IMR-90 (cell line): ENCODE results near the gene NF1.

Source experiments
- BHLHE40 ChIP-seq: fragments of 150-350 bp; IDR thresholded peaks from 2 replicates; pipeline ENCODE4 v1.6.1; 2016; ENCODE audit warnings: mild to moderate bottlenecking, low read depth, low read length
- FOS ChIP-seq: fragments of 150-350 bp; IDR thresholded peaks from 2 replicates; pipeline ENCODE4 v1.6.1; 2016; ENCODE audit warnings: low read depth, low read length
- MAFK ChIP-seq: IDR thresholded peaks from 2 replicates; pipeline ENCODE4 v1.6.1; 2012; ENCODE audit warnings: low read depth, low read length, improper control_type of control experiment
- POLR2A ChIP-seq: IDR thresholded peaks from 2 replicates; pipeline ENCODE4 v1.6.1; 2012; ENCODE audit warnings: mild to moderate bottlenecking, low read depth, low read length
- RAD21 ChIP-seq: IDR thresholded peaks from 2 replicates; pipeline ENCODE4 v1.6.1; 2012; ENCODE audit warnings: low read length, improper control_type of control experiment
- RCOR1 ChIP-seq: IDR thresholded peaks from 2 replicates; pipeline ENCODE4 v1.6.1; 2012; ENCODE audit warnings: mild to moderate bottlenecking, low read length, improper control_type of control experiment; ENCODE audit not compliant: insufficient replicate concordance
- RFX5 ChIP-seq: IDR thresholded peaks from 2 replicates; pipeline ENCODE4 v1.8.0; 2012; ENCODE audit warnings: low read depth, mild to moderate bottlenecking, low read length, moderate library complexity
- SMC3 ChIP-seq: fragments of 150-350 bp; IDR thresholded peaks from 2 replicates; pipeline ENCODE4 v1.6.1; 2016; ENCODE audit warnings: low read depth, mild to moderate bottlenecking, antibody characterized with exemption, low read length, moderate library complexity
- USF2 ChIP-seq: fragments of 150-350 bp; IDR thresholded peaks from 2 replicates; pipeline ENCODE4 v1.6.1; 2017; ENCODE audit warnings: mild to moderate bottlenecking, antibody characterized with exemption, low read length, low read depth
- TF ChIP-seq, protein P1 (sequence below): conservative IDR thresholded peaks from 2 replicates; pipeline ENCODE4 v1.5.1; 2012; ENCODE audit warnings: mild to moderate bottlenecking, low read depth, low read length, improper control_type of control experiment

- TF ChIP-seq USF2 (no peak), BHLHE40 (no peak), RAD21 (no peak), FOS (no peak), RFX5 (no peak), MAFK (no peak), POLR2A (no peak), SMC3 (no peak), RCOR1 (no peak)
- TF ChIP-seq, protein P1, sequence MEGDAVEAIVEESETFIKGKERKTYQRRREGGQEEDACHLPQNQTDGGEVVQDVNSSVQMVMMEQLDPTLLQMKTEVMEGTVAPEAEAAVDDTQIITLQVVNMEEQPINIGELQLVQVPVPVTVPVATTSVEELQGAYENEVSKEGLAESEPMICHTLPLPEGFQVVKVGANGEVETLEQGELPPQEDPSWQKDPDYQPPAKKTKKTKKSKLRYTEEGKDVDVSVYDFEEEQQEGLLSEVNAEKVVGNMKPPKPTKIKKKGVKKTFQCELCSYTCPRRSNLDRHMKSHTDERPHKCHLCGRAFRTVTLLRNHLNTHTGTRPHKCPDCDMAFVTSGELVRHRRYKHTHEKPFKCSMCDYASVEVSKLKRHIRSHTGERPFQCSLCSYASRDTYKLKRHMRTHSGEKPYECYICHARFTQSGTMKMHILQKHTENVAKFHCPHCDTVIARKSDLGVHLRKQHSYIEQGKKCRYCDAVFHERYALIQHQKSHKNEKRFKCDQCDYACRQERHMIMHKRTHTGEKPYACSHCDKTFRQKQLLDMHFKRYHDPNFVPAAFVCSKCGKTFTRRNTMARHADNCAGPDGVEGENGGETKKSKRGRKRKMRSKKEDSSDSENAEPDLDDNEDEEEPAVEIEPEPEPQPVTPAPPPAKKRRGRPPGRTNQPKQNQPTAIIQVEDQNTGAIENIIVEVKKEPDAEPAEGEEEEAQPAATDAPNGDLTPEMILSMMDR = no peak
These were observed 220.0 kb downstream of the NF1 start for GRCh38 chr17:31314782-31315100.
